ENCODE measurements around the gene NAALADL1. TPM values are rescaled to one million over a fixed set of nuclear protein-coding genes. Genes with fewer than 3 reads are reported as not detected.

NAALADL1 gene
- total RNA-seq, 1 experiment from 2014 or later, result not detected

- ChIA-PET POLR2A (no interaction called here), CTCF (no interaction called here), RAD21 (ENCODE audit: low non-redundant PET in 1 of 2, low total read pairs in 2 of 2, uncharacterized antibody in 2 of 2, unreplicated experiment in 2 of 2) (no interaction called here)
- DNase-seq (ENCODE audit: low read depth, low spot score) (no peak), ATAC-seq (no peak)
- 0 out of 2 replicates have a peak overlapping the region, but pooled peaks have one; percentile 11 for H3K9ac ChIP-seq (ENCODE audit: low read length)
- peak overlapping the region; percentile 23; the same call in 1 of the 2 replicates for H3K4me2 ChIP-seq (ENCODE audit: low read length)
- no peaks in the 10 kb centered on the region for H3K9me3 ChIP-seq (ENCODE audit: control insufficient read depth in 1 of 2, insufficient read depth in 1 of 2, low read depth in 1 of 2, low read length in 2 of 2)
- H3K27me3 ChIP-seq (ENCODE audit: insufficient read depth, low read length), result no peaks in the 10 kb centered on the region
- intact Hi-C loops (cut with micrococcal nuclease), result loop anchor here (10.0 kb wide), 1 partner anchor 238 kb away; no protein-coding TSS in a partner anchor
- no peaks in the 10 kb centered on the region for H3K36me3 ChIP-seq (ENCODE audit: control insufficient read depth in 1 of 2, insufficient read depth in 2 of 2, low read length in 2 of 2)
- peak overlapping the region; percentile 3; the same call in 1 of the 2 replicates for H3K27ac ChIP-seq (ENCODE audit: low read depth, low read length)
- peaks cover 15 to 34% of the 10 kb centered on the region in 2 experiments for H3K4me1 ChIP-seq (ENCODE audit: control insufficient read depth in 1 of 2, insufficient read depth in 2 of 2, low read length in 2 of 2)
- no peaks in the 10 kb centered on the region for H3K9me2 ChIP-seq (ENCODE audit: insufficient read depth)
- H4K20me1 ChIP-seq (ENCODE audit: insufficient read depth), result no peaks in the 10 kb centered on the region
- H3K4me3 ChIP-seq (replicated peaks in 1 of 2; ENCODE audit: low read depth in 1 of 2, low read length in 2 of 2), result no peak overlapping the region
- TF ChIP-seq ELF1 (IDR thresholded peaks at IDR 0.05; ENCODE audit: borderline replicate concordance, low read depth), result no peak
- TF ChIP-seq, protein P1, sequence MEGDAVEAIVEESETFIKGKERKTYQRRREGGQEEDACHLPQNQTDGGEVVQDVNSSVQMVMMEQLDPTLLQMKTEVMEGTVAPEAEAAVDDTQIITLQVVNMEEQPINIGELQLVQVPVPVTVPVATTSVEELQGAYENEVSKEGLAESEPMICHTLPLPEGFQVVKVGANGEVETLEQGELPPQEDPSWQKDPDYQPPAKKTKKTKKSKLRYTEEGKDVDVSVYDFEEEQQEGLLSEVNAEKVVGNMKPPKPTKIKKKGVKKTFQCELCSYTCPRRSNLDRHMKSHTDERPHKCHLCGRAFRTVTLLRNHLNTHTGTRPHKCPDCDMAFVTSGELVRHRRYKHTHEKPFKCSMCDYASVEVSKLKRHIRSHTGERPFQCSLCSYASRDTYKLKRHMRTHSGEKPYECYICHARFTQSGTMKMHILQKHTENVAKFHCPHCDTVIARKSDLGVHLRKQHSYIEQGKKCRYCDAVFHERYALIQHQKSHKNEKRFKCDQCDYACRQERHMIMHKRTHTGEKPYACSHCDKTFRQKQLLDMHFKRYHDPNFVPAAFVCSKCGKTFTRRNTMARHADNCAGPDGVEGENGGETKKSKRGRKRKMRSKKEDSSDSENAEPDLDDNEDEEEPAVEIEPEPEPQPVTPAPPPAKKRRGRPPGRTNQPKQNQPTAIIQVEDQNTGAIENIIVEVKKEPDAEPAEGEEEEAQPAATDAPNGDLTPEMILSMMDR (IDR thresholded peaks at IDR 0.05 in 2 of 3, conservative IDR thresholded peaks at IDR 0.05 in 1 of 3; ENCODE audit: borderline replicate concordance in 1 of 3, insufficient read depth in 1 of 3, low read depth in 2 of 3, low read length in 2 of 3), result peak in 2 of 3 experiments; percentile 11 to 22; a peak in 2 of 6 replicates
- H2AFZ ChIP-seq (ENCODE audit: low read depth, low read length, poor library complexity, severe bottlenecking), result no peak overlapping the region
- 0 out of 2 replicates have a peak, but pooled peaks cover 5% of the 10 kb centered on the region for H3K79me2 ChIP-seq (ENCODE audit: insufficient read depth, low read length)
- no TSS peak for BruUV-seq (replicated peaks)
These were observed 41.6 kb downstream of the NAALADL1 start for GRCh38 chr11:65016705-65017104.

- peak; percentile 26 for ATAC-seq
- TSS peak; percentile 78 for BruUV-seq (replicated peaks)
These were observed 43.6 kb downstream of the NAALADL1 start for GRCh38 chr11:65014726-65015227.

More at GRCh38 chr11:65014726-65015227, 43.6 kb downstream of the NAALADL1 start:
- intact Hi-C loops (cut with micrococcal nuclease), result loop anchor here (1.0 to 10.0 kb wide), 7 partner anchors 13 to 240 kb away; partner anchors contain the start of genes SNX15, VPS51 and ZNHIT2
- Histone ChIP-seq H3K9me3 (ENCODE audit: control insufficient read depth in 1 of 2, insufficient read depth in 1 of 2, low read depth in 1 of 2, low read length in 2 of 2) (no peaks in the 10 kb centered on the region), H3K9ac (ENCODE audit: low read length) (peak overlapping the region; percentile 80), H3K4me2 (ENCODE audit: low read length) (peak overlapping the region; percentile 91), H3K4me3 (replicated peaks in 1 of 2; ENCODE audit: low read depth in 1 of 2, low read length in 2 of 2) (peak overlapping the region; percentile 71 to 75), H3K79me2 (ENCODE audit: insufficient read depth, low read length) (0 out of 2 replicates have a peak, but pooled peaks cover 5% of the 10 kb centered on the region), H3K4me1 (ENCODE audit: control insufficient read depth in 1 of 2, insufficient read depth in 2 of 2, low read length in 2 of 2) (peaks cover 15 to 34% of the 10 kb centered on the region in 2 experiments), H4K20me1 (ENCODE audit: insufficient read depth) (no peaks in the 10 kb centered on the region), H3K27ac (ENCODE audit: low read depth, low read length) (peak overlapping the region; percentile 87), H3K27me3 (ENCODE audit: insufficient read depth, low read length) (no peaks in the 10 kb centered on the region), H2AFZ (ENCODE audit: low read depth, low read length, poor library complexity, severe bottlenecking) (no peak overlapping the region), H3K36me3 (ENCODE audit: control insufficient read depth in 1 of 2, insufficient read depth in 2 of 2, low read length in 2 of 2) (no peaks in the 10 kb centered on the region), H3K9me2 (ENCODE audit: insufficient read depth) (no peaks in the 10 kb centered on the region)
- ChIA-PET POLR2A (interaction anchor here (1.2 to 2.0 kb wide), 3 partner anchors 13 to 97 kb away, joined by 4 to 9 read pairs (median 4); partner anchors contain the start of genes BATF2 and TM7SF2), RAD21 (ENCODE audit: low non-redundant PET in 1 of 2, low total read pairs in 2 of 2, uncharacterized antibody in 2 of 2, unreplicated experiment in 2 of 2) (interaction anchor here (0.6 to 0.8 kb wide), 2 partner anchors 103 to 236 kb away, joined by 3 read pairs; partner anchors contain the start of genes SF1 (in 1 of the 2) and ZNHIT2 (in 1 of the 2)), CTCF (interaction anchor here (0.9 to 3.0 kb wide), 19 partner anchors 9 to 171 kb away, joined by 3 to 21 read pairs (median 4); partner anchors contain the start of genes BATF2, SAC3D1 and ZNHIT2)
- no peak for DNase-seq (ENCODE audit: low read depth, low spot score)
- TF ChIP-seq POLR2A (IDR thresholded peaks at IDR 0.05; ENCODE audit: borderline replicate concordance, extremely low read depth, insufficient read depth, insufficient read length) (peak; percentile 4), ZFX (IDR thresholded peaks at IDR 0.05) (peak; percentile 85; the same call in 1 of the 2 replicates), ELF1 (IDR thresholded peaks at IDR 0.05; ENCODE audit: borderline replicate concordance, low read depth) (no peak)
